Loucy (cell line): ENCODE results near the gene MYO1E.

ENCODE experiments used
- H2AFZ ChIP-seq: fragments of 200-600 bp; sonication (generic); 2 replicates; pipeline ENCODE4 v1.6.0; 2016; ENCODE audit warnings: antibody characterized with exemption, mild to moderate bottlenecking, low read length, moderate library complexity
- H3F3A ChIP-seq: fragments of 200-600 bp; 2 replicates; pipeline ENCODE4 v1.6.0; 2016; ENCODE audit warnings: antibody characterized with exemption, low read depth, mild to moderate bottlenecking
- H3K27me3 ChIP-seq: fragments of 200-600 bp; sonication (generic); 2 replicates; pipeline ENCODE4 v1.6.1; 2014; ENCODE audit warnings: low read length, mild to moderate bottlenecking; ENCODE audit not compliant: insufficient read depth, poor library complexity, severe bottlenecking
- H3K36me3 ChIP-seq: fragments of 200-600 bp; sonication (generic); 2 replicates; pipeline ENCODE4 v1.6.1; 2016; ENCODE audit warnings: low read length; ENCODE audit not compliant: insufficient read depth
- H3K4me1 ChIP-seq: fragments of 200-600 bp; sonication (generic); 2 replicates; pipeline ENCODE4 v1.5.1; 2014; ENCODE audit warnings: low read length, mild to moderate bottlenecking; ENCODE audit not compliant: insufficient read depth, poor library complexity, severe bottlenecking
- H3K4me2 ChIP-seq: fragments of 200-600 bp; sonication (generic); 2 replicates; pipeline ENCODE4 v1.6.0; 2014; ENCODE audit warnings: antibody characterized with exemption, low read length, low read depth, mild to moderate bottlenecking; ENCODE audit not compliant: poor library complexity, severe bottlenecking
- H3K4me3 ChIP-seq: fragments of 200-600 bp; sonication (generic); 2 replicates; pipeline ENCODE4 v1.5.1; 2014; ENCODE audit warnings: low read length, mild to moderate bottlenecking, mixed read lengths; ENCODE audit not compliant: poor library complexity, severe bottlenecking
- H3K79me2 ChIP-seq: fragments of 200-600 bp; sonication (generic); 2 replicates; pipeline ENCODE4 v1.6.1; 2014; ENCODE audit warnings: low read length; ENCODE audit not compliant: insufficient read depth
- H3K9ac ChIP-seq: fragments of 200-600 bp; sonication (generic); 2 replicates; pipeline ENCODE4 v1.6.0; 2014; ENCODE audit warnings: mild to moderate bottlenecking, low read depth, low read length, moderate library complexity; ENCODE audit not compliant: poor library complexity, severe bottlenecking
- H3K9me2 ChIP-seq: fragments of 200-600 bp; sonication (generic); replicated peaks from 2 replicates; pipeline ENCODE4 v1.6.1; 2016; ENCODE audit warnings: low read depth, low read length, mixed read lengths
- H3K9me3 ChIP-seq: fragments of 200-600 bp; sonication (generic); 2 replicates; pipeline ENCODE4 v1.6.1; 2014; ENCODE audit warnings: mild to moderate bottlenecking, antibody characterized with exemption, low read length, low read depth; ENCODE audit not compliant: insufficient read depth
- H4K20me1 ChIP-seq: fragments of 200-600 bp; sonication (generic); 2 replicates; pipeline ENCODE4 v1.6.0; 2014; ENCODE audit warnings: antibody characterized with exemption, low read length, mild to moderate bottlenecking; ENCODE audit not compliant: insufficient read depth, poor library complexity, severe bottlenecking
- CTCF ChIP-seq: fragments of 200-600 bp; sonication (generic); conservative IDR thresholded peaks from 2 replicates; pipeline ENCODE4 v1.5.1; 2014; ENCODE audit warnings: mild to moderate bottlenecking, antibody characterized with exemption, low read length
- EZH2phosphoT487 ChIP-seq: fragments of 200-600 bp; IDR thresholded peaks from 2 replicates; pipeline ENCODE4 v1.6.1; 2018; ENCODE audit warnings: antibody characterized with exemption, mild to moderate bottlenecking, moderate library complexity, borderline replicate concordance

The MYO1E gene

GRCh38 chr15:59307165-59307537 is 65.5 kb downstream of the MYO1E start:
- H2AFZ ChIP-seq: no peak overlapping the region
- no peak overlapping the region for H3K9ac ChIP-seq
- H3K9me3 ChIP-seq: no peaks in the 10 kb centered on the region
- no peak for TF ChIP-seq EZH2phosphoT487
- TF ChIP-seq CTCF: no peak
- no peaks in the 10 kb centered on the region for H3F3A ChIP-seq
- H4K20me1 ChIP-seq: no peaks in the 10 kb centered on the region
- no peak overlapping the region for H3K4me2 ChIP-seq
- H3K36me3 ChIP-seq: no peaks in the 10 kb centered on the region
- no peaks in the 10 kb centered on the region for H3K9me2 ChIP-seq
- H3K4me1 ChIP-seq: no peaks in the 10 kb centered on the region
- H3K4me3 ChIP-seq: no peak overlapping the region
- H3K27me3 ChIP-seq: no peaks in the 10 kb centered on the region
- H3K79me2 ChIP-seq: no peaks in the 10 kb centered on the region

GRCh38 chr15:59306520-59307164 is 66.0 kb downstream of the MYO1E start:
- no peaks in the 10 kb centered on the region for H3F3A ChIP-seq
- no peaks in the 10 kb centered on the region for H4K20me1 ChIP-seq
- TF ChIP-seq EZH2phosphoT487: no peak
- TF ChIP-seq CTCF: no peak
- H3K9me2 ChIP-seq: no peaks in the 10 kb centered on the region
- H3K4me2 ChIP-seq: no peak overlapping the region
- H3K9me3 ChIP-seq: no peaks in the 10 kb centered on the region
- no peaks in the 10 kb centered on the region for H3K4me1 ChIP-seq
- no peaks in the 10 kb centered on the region for H3K79me2 ChIP-seq
- H2AFZ ChIP-seq: no peak overlapping the region
- H3K27me3 ChIP-seq: no peaks in the 10 kb centered on the region
- H3K36me3 ChIP-seq: no peaks in the 10 kb centered on the region
- no peak overlapping the region for H3K4me3 ChIP-seq
- no peak overlapping the region for H3K9ac ChIP-seq

GRCh38 chr15:59304807-59305206 is 67.9 kb downstream of the MYO1E start:
- H3K36me3 ChIP-seq: no peaks in the 10 kb centered on the region
- no peaks in the 10 kb centered on the region for H3K79me2 ChIP-seq
- H3K27me3 ChIP-seq: no peaks in the 10 kb centered on the region
- H3K4me2 ChIP-seq: no peak overlapping the region
- no peak overlapping the region for H2AFZ ChIP-seq
- no peaks in the 10 kb centered on the region for H3K9me3 ChIP-seq
- no peaks in the 10 kb centered on the region for H3F3A ChIP-seq
- no peak overlapping the region for H3K9ac ChIP-seq
- no peak overlapping the region for H3K4me3 ChIP-seq
- H3K9me2 ChIP-seq: no peaks in the 10 kb centered on the region
- no peaks in the 10 kb centered on the region for H4K20me1 ChIP-seq
- peaks cover 9% of the 10 kb centered on the region for H3K4me1 ChIP-seq
- TF ChIP-seq CTCF: no peak
- no peak for TF ChIP-seq EZH2phosphoT487
